ENCODE results near the gene CCDC69.
A peak's percentile ranks its signal among the peaks of the same experiment; 100 is the strongest.
"Not testable (repeated sequence)": the region's sequence is repeated elsewhere in the genome, so short reads cannot be mapped to it uniquely, and the experiment has no call there.

The CCDC69 gene

DNA sequence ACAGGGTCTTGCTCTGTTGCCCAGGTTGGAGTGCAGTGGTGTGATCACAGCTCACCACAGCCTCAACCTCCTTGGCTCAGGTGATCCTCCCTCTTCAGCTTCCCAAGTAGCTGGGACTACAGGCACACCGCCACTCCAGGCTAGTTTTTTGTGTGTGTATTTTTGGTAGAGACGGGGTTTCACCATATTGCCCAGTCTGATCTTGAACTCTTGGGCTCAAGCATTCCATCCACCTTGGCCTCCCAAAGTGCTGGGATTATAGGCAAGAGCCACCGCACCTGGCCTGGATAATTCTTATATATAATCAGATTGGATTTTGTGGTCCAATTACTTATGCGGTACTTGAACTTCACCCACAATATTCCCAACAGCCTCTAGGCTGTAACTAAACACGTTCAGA is 19.8 kb downstream of the CCDC69 start:
- TF ChIP-seq, protein P1, sequence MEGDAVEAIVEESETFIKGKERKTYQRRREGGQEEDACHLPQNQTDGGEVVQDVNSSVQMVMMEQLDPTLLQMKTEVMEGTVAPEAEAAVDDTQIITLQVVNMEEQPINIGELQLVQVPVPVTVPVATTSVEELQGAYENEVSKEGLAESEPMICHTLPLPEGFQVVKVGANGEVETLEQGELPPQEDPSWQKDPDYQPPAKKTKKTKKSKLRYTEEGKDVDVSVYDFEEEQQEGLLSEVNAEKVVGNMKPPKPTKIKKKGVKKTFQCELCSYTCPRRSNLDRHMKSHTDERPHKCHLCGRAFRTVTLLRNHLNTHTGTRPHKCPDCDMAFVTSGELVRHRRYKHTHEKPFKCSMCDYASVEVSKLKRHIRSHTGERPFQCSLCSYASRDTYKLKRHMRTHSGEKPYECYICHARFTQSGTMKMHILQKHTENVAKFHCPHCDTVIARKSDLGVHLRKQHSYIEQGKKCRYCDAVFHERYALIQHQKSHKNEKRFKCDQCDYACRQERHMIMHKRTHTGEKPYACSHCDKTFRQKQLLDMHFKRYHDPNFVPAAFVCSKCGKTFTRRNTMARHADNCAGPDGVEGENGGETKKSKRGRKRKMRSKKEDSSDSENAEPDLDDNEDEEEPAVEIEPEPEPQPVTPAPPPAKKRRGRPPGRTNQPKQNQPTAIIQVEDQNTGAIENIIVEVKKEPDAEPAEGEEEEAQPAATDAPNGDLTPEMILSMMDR (conservative IDR thresholded peaks at IDR 0.05; ENCODE audit: low read length), result no peak
- H3K4me3 ChIP-seq (ENCODE audit: low read length), result no peak overlapping the region
- no peak for DNase-seq (ENCODE audit: low read depth)

DNA sequence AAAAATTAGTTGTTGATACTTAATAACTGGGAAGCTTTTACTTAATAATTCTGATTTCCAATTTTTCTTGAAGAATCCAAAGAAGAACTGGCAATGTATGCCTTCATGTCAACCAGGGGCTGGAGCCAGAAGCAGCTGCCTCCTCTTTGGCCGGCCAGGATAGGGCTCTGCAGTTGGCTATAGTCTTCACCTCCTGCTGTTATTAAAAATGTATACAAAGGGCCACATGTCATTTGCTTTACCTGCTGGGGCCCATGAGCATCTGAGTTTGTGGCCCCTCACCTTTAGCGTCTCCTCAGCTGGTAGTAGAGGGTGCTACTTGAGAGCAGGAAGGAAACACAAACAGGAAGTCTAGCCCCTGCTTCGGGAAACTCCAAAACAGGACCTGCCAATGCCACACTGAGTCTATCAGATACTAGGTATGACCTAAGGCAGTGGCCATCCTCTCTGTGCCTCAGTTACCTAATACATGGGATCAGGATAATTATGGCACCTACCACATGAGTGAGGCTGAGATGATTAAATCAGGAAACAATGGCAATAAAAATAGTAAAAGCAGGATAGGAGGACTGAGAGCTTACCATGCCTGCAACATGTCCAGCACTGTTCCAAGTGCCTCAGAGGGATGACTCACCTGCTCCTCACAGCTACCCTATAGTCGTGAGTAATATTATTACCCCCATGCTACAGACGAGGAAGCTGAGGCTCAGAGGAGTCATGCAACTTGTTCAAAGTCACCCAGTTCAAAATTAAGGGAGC is 21.3 kb downstream of the CCDC69 start:
- H3K4me3 ChIP-seq (ENCODE audit: low read length), result no peak overlapping the region
- peak; percentile 78 for DNase-seq (ENCODE audit: low read depth)
- TF ChIP-seq, protein P1 (conservative IDR thresholded peaks at IDR 0.05; ENCODE audit: low read length), result no peak

- no peak overlapping the region for H3K4me3 ChIP-seq (ENCODE audit: low read length)
- DNase-seq (ENCODE audit: low read depth), result no peak
- TF ChIP-seq, protein P1 (conservative IDR thresholded peaks at IDR 0.05; ENCODE audit: low read length), result no peak
Observed at GRCh38 chr5:151200913-151201595, 22.8 kb downstream of the CCDC69 start.

DNA sequence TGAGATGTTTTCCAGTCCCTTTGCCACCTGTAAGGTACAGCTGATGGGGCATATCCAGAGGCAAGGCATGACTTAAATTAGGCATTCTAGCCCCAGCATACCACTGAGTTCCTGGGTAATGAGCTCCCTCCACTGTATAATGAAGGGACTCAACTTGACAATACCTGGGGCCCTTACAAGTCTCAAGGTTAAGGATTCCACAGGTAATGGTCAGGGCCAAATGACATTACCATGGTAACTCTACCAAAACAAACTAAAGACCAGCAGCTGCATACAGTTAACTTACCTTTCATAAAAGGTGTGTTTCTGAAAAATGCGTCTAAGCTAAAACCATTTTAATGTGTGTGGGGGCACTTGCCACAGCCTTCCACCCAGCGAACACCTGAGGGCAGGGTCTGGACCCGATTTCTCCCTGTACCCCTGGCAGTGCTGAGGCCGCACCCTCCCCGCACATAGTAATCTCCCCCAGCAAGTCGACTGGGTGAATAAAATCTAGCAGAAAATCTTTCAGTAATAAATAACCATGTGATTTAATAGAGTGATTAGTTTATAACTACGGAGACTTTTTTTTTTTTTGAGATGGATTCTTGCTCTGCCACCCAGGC is 24.2 kb downstream of the CCDC69 start:
- no peak for DNase-seq (ENCODE audit: low read depth)
- TF ChIP-seq, protein P1 (conservative IDR thresholded peaks at IDR 0.05; ENCODE audit: low read length), result no peak
- no peak overlapping the region for H3K4me3 ChIP-seq (ENCODE audit: low read length)

DNA sequence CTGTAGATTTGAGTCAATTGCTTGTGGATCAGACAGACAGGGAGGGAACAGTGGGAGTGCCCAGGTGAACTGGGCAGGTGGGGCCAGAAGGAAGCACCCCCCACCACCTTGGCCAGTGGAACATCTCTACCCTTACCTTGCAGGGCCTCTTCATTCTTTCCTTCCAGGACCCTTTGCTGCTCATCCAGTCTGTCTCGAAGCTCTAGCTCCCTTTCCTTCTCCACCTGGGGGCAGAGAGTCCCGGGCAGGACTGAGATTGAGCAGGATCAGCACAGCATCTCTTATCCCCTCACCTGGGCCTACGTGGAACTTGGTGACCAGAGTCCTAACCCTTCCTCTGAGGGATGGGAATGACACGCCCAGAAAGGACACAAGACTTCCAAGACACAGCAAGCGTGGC is 25.0 kb downstream of the CCDC69 start:
- TF ChIP-seq, protein P1 (conservative IDR thresholded peaks at IDR 0.05; ENCODE audit: low read length), result no peak
- no peak overlapping the region for H3K4me3 ChIP-seq (ENCODE audit: low read length)
- DNase-seq (ENCODE audit: low read depth), result no peak

GRCh38 chr5:151197291-151197600 is 26.6 kb downstream of the CCDC69 start:
- not testable (repeated sequence) for H3K4me3 ChIP-seq (ENCODE audit: low read length); DNase-seq (ENCODE audit: low read depth)

GRCh38 chr5:151196556-151197290 is 27.2 kb downstream of the CCDC69 start:
- no peak overlapping the region for H3K4me3 ChIP-seq (ENCODE audit: low read length)
- TF ChIP-seq, protein P1 (conservative IDR thresholded peaks at IDR 0.05; ENCODE audit: low read length), result no peak
- DNase-seq (ENCODE audit: low read depth), result no peak
